Measurements from ENCODE around the gene NAIF1. TPM values are rescaled to one million over a fixed set of nuclear protein-coding genes. Genes with fewer than 3 reads are reported as not detected.

The NAIF1 gene
- total RNA-seq, 1 experiment from 2014 or later, result 11.0 TPM

DNA sequence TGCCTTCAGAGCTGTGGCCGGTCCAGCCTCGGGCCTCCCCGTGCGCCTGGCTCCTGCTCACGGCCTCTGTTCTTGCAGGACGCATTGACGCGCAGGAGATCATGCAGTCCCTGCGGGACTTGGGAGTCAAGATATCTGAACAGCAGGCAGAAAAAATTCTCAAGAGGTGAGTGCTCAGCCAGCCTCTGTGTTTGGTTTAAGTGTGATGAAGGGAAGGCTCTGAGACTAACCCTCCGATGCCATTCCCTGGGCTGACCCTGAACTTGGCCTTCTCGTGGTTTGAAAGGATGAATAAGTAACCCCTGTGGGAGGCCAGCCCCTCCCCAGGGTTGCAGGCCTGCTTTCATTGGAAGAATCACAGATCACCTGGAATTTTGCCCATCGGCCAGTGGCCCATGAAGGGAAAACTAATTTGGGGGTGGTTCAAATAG, 34.1 kb upstream of the NAIF1 start:
- Histone ChIP-seq H3K4me2 (ENCODE audit: low read length) (no peak overlapping the region), H3K4me3 (replicated peaks in 1 of 2; ENCODE audit: low read depth in 1 of 2, low read length in 2 of 2) (no peak overlapping the region), H2AFZ (ENCODE audit: low read depth, low read length, poor library complexity, severe bottlenecking) (no peak overlapping the region), H3K27ac (ENCODE audit: low read depth, low read length) (no peak overlapping the region), H3K79me2 (ENCODE audit: insufficient read depth, low read length) (peaks cover 51% of the 10 kb centered on the region), H3K4me1 (ENCODE audit: control insufficient read depth in 1 of 2, insufficient read depth in 2 of 2, low read length in 2 of 2) (peaks cover 17 to 35% of the 10 kb centered on the region in 2 experiments), H3K9me2 (ENCODE audit: insufficient read depth) (no peaks in the 10 kb centered on the region), H4K20me1 (ENCODE audit: insufficient read depth) (no peaks in the 10 kb centered on the region; the same call in 1 of the 2 replicates), H3K9ac (ENCODE audit: low read length) (no peak overlapping the region), H3K36me3 (ENCODE audit: control insufficient read depth in 1 of 2, insufficient read depth in 2 of 2, low read length in 2 of 2) (peaks cover 11 to 25% of the 10 kb centered on the region in 2 experiments), H3K9me3 (ENCODE audit: control insufficient read depth in 1 of 2, insufficient read depth in 1 of 2, low read depth in 1 of 2, low read length in 2 of 2) (no peaks in the 10 kb centered on the region), H3K27me3 (ENCODE audit: insufficient read depth, low read length) (no peaks in the 10 kb centered on the region)
- ChIA-PET CTCF (no interaction called here), RAD21 (ENCODE audit: low non-redundant PET in 1 of 2, low total read pairs in 2 of 2, uncharacterized antibody in 2 of 2, unreplicated experiment in 2 of 2) (no interaction called here), POLR2A (no interaction called here)
- ATAC-seq (no peak), DNase-seq (ENCODE audit: low read depth, low spot score) (no peak)
- intact Hi-C loops (cut with micrococcal nuclease), result no loop called here
- BruUV-seq (replicated peaks), result no TSS peak
- TF ChIP-seq, protein P1, sequence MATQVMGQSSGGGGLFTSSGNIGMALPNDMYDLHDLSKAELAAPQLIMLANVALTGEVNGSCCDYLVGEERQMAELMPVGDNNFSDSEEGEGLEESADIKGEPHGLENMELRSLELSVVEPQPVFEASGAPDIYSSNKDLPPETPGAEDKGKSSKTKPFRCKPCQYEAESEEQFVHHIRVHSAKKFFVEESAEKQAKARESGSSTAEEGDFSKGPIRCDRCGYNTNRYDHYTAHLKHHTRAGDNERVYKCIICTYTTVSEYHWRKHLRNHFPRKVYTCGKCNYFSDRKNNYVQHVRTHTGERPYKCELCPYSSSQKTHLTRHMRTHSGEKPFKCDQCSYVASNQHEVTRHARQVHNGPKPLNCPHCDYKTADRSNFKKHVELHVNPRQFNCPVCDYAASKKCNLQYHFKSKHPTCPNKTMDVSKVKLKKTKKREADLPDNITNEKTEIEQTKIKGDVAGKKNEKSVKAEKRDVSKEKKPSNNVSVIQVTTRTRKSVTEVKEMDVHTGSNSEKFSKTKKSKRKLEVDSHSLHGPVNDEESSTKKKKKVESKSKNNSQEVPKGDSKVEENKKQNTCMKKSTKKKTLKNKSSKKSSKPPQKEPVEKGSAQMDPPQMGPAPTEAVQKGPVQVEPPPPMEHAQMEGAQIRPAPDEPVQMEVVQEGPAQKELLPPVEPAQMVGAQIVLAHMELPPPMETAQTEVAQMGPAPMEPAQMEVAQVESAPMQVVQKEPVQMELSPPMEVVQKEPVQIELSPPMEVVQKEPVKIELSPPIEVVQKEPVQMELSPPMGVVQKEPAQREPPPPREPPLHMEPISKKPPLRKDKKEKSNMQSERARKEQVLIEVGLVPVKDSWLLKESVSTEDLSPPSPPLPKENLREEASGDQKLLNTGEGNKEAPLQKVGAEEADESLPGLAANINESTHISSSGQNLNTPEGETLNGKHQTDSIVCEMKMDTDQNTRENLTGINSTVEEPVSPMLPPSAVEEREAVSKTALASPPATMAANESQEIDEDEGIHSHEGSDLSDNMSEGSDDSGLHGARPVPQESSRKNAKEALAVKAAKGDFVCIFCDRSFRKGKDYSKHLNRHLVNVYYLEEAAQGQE (IDR thresholded peaks at IDR 0.05; ENCODE audit: low read depth), result no peak
- no peak for TF ChIP-seq POLR2A (IDR thresholded peaks at IDR 0.05; ENCODE audit: borderline replicate concordance, extremely low read depth, insufficient read depth, insufficient read length)
- no peak for TF ChIP-seq SRF (IDR thresholded peaks at IDR 0.05; ENCODE audit: low read depth)
- TF ChIP-seq, protein P2, sequence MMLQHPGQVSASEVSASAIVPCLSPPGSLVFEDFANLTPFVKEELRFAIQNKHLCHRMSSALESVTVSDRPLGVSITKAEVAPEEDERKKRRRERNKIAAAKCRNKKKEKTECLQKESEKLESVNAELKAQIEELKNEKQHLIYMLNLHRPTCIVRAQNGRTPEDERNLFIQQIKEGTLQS (IDR thresholded peaks at IDR 0.05), result no peak
- TF ChIP-seq, protein P3, sequence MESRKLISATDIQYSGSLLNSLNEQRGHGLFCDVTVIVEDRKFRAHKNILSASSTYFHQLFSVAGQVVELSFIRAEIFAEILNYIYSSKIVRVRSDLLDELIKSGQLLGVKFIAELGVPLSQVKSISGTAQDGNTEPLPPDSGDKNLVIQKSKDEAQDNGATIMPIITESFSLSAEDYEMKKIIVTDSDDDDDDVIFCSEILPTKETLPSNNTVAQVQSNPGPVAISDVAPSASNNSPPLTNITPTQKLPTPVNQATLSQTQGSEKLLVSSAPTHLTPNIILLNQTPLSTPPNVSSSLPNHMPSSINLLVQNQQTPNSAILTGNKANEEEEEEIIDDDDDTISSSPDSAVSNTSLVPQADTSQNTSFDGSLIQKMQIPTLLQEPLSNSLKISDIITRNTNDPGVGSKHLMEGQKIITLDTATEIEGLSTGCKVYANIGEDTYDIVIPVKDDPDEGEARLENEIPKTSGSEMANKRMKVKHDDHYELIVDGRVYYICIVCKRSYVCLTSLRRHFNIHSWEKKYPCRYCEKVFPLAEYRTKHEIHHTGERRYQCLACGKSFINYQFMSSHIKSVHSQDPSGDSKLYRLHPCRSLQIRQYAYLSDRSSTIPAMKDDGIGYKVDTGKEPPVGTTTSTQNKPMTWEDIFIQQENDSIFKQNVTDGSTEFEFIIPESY (IDR thresholded peaks at IDR 0.05; ENCODE audit: extremely low read depth, insufficient replicate concordance, low read length), result no peak

All from HCT116 (cell line).